GM21526 (cell line): Measurements from ENCODE around the gene IFI27L1.

Source experiments
- ATAC-seq: cut with Tn5 transposase; IDR thresholded peaks from one replicate; pipeline ENCODE4 v1.9.1; 2021; ENCODE audit warnings: moderate library complexity; ENCODE audit not compliant: unreplicated experiment, low FRiP score

IFI27L1 gene

GRCh38 chr14:94077111-94077821 is 3.8 kb upstream of the IFI27L1 start:
- no peak for ATAC-seq

- no peak for ATAC-seq
Observed at GRCh38 chr14:94077823-94078222, 3.3 kb upstream of the IFI27L1 start.

- no peak for ATAC-seq
Observed at GRCh38 chr14:94079891-94080620, 1.1 kb upstream of the IFI27L1 start.

GRCh38 chr14:94081386-94081820 is 293 bp downstream of the IFI27L1 start:
- peak; percentile 32 for ATAC-seq

- no peak for ATAC-seq
Observed at GRCh38 chr14:94087891-94088290, 6.8 kb downstream of the IFI27L1 start.

- ATAC-seq: no peak
Observed at GRCh38 chr14:94088516-94088915, 7.4 kb downstream of the IFI27L1 start.

- no peak for ATAC-seq
Observed at GRCh38 chr14:94089479-94089878, 8.4 kb downstream of the IFI27L1 start.

GRCh38 chr14:94093418-94093817 is 12.3 kb downstream of the IFI27L1 start:
- no peak for ATAC-seq

- ATAC-seq: no peak
Observed at GRCh38 chr14:94097091-94097490, 16.0 kb downstream of the IFI27L1 start.

GRCh38 chr14:94098326-94098992 is 17.3 kb downstream of the IFI27L1 start:
- no peak for ATAC-seq

GRCh38 chr14:94099006-94099405 is 17.9 kb downstream of the IFI27L1 start:
- ATAC-seq: no peak

- ATAC-seq: no peak
Observed at GRCh38 chr14:94100847-94101246, 19.7 kb downstream of the IFI27L1 start.

- ATAC-seq: no peak
Observed at GRCh38 chr14:94101748-94102147, 20.6 kb downstream of the IFI27L1 start.

GRCh38 chr14:94102768-94103482 is 21.8 kb downstream of the IFI27L1 start:
- ATAC-seq: no peak

GRCh38 chr14:94103554-94104150 is 22.5 kb downstream of the IFI27L1 start:
- ATAC-seq: no peak

GRCh38 chr14:94104731-94105130 is 23.6 kb downstream of the IFI27L1 start:
- ATAC-seq: no peak

GRCh38 chr14:94109915-94110250 is 28.8 kb downstream of the IFI27L1 start:
- ATAC-seq: no peak

GRCh38 chr14:94110552-94111181 is 29.6 kb downstream of the IFI27L1 start, which contains the start of gene IFI27:
IFI27 (plus strand) TSS chr14:94110736.
- ATAC-seq: no peak

- no peak for ATAC-seq
Observed at GRCh38 chr14:94111276-94112095, 30.4 kb downstream of the IFI27L1 start.
